GM12874 (cell line): ENCODE data around the gene MAGI2.

ENCODE experiments used
- TF ChIP-seq, protein P1 (sequence below): IDR thresholded peaks from 2 replicates; pipeline ENCODE4 v1.5.1; 2011; ENCODE audit warnings: low read depth, mild to moderate bottlenecking, control low read depth, low read length, moderate library complexity; ENCODE audit not compliant: insufficient read depth

MAGI2 gene

DNA sequence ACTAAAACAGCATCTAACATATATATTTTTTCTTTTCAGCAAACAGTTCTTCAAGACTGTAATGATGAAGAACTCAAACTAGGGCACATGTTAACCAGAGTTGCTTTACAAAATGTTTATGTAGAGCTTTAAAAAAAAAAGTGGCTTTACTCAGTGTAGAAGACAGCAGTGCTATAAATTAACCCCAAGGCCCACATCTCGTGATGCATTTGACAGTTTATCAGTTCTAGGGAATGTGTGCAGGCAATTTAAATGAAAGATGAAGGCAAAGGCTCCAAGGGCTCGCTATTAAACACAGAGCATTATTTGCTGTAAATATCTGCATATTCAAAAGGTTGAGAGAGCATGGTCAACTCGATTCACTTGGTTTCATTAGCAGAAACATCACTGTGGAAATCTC lies 558.1 kb downstream of the MAGI2 start:
- TF ChIP-seq, protein P1, sequence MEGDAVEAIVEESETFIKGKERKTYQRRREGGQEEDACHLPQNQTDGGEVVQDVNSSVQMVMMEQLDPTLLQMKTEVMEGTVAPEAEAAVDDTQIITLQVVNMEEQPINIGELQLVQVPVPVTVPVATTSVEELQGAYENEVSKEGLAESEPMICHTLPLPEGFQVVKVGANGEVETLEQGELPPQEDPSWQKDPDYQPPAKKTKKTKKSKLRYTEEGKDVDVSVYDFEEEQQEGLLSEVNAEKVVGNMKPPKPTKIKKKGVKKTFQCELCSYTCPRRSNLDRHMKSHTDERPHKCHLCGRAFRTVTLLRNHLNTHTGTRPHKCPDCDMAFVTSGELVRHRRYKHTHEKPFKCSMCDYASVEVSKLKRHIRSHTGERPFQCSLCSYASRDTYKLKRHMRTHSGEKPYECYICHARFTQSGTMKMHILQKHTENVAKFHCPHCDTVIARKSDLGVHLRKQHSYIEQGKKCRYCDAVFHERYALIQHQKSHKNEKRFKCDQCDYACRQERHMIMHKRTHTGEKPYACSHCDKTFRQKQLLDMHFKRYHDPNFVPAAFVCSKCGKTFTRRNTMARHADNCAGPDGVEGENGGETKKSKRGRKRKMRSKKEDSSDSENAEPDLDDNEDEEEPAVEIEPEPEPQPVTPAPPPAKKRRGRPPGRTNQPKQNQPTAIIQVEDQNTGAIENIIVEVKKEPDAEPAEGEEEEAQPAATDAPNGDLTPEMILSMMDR = no peak

DNA sequence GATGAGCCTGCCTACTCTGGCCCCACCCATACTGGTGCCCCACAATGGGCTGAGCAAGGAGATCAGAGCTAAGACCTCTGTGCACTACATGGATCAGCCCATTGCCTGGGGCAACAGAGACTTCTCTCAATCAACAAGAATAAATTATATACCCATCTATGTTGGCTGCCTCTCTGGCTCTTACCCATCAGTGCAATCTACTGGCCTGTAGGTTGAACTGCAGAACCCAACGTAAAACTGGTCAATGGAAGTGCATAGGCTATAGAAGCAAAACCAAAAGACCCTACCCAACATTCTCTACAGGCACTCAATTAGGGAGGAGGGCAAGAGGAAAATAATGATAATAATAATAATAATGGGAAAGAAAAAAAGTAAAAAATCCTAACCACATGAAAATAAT lies 574.3 kb downstream of the MAGI2 start:
- TF ChIP-seq, protein P1 = no peak

DNA sequence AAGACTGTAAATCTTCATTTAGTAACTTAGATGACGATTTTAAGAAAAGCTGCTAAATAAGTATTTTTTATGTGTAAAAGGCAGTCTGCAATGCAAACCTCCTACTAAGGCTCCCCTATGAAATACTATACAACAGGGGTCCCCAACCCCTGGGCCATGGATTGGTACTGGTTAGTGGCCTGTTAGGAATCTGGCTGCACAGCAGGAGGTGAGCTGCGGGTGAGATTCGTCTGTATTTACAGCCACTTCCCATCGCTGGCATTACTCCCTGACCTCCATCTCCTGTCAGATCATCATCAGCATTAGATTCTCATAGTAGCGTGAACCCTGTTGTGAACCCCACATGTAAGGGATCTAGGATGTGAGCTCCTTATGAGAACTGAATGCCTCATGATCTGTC lies 580.4 kb downstream of the MAGI2 start:
- TF ChIP-seq, protein P1 = no peak

DNA sequence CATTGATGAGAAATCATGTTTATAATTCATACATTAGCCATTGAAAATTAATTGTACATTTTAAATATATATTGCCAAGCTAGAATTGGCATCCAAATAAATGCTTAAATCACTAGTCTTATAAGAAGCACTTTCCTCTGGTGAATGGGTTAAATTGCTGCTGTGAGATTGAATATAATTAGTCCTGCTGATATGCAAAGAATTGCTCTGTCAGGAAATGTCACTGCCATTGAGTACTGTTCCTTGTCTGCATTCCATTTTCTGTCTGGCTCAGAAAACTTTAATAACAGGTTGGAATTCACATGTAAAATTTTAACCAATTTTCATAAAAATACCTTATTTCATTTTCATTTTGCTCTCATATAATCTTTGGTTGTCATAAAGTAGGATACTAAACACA lies 589.1 kb downstream of the MAGI2 start:
- TF ChIP-seq, protein P1 = no peak

DNA sequence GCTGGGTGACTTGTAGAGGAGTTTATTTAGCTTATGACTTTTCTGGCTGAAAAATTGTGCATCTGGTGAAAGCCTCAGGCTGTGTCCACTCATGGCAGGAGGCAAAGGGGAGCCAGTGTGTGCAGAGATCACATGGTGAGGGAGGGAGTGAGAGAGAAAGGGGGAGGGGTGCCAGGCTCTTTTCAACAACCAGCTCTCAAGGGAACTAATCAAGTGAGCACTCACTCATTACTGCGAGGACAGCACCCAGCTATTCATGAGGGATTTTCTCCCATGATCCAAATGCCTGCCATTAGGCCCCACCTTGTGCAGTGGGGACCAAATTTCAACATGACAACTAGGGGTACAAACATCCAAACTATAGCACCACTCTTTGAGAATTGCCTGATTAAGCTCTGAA lies 590.2 kb downstream of the MAGI2 start:
- TF ChIP-seq, protein P1 = no peak

DNA sequence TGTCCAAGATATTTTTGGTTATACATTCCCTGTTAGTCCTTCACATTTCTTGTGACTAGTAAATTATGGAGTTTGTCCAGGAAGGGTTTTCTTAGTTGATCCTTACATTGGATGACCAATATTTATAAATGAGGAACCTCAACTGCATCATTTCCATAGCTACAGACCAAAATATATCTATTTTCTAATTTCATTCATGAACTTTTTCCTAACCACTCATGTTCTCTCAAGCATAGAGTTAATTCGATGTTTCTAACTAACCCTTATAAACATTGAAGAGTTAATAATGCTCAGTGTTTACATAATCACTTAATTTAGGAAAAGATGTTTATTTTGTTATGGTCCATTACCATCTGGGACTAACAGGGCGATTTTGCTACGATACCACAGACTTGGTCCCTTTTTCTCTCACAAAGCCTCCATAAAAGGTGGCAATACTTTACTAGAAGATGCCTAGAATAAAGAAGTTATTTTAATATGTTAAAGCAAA lies 591.0 kb downstream of the MAGI2 start:
- TF ChIP-seq, protein P1 = no peak

DNA sequence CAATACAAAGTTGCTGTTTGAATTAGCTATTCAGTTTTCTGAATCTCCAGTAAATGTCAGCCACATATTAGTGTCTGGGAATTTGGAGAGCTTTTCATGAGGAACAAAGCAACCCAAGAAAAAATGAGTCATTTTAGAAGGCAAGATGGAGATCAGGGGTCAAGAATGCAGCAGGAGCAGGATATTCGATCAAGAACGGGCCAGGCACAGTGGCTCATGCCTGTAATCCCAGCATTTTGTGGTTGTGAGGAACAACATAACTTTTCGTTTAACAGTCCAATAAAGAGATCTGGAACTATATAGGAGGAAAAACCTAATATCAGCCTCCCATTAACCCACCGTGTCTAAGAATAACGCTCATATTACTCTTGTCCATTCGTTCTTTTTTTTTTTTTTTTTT lies 600.5 kb downstream of the MAGI2 start:
- TF ChIP-seq, protein P1 = no peak

DNA sequence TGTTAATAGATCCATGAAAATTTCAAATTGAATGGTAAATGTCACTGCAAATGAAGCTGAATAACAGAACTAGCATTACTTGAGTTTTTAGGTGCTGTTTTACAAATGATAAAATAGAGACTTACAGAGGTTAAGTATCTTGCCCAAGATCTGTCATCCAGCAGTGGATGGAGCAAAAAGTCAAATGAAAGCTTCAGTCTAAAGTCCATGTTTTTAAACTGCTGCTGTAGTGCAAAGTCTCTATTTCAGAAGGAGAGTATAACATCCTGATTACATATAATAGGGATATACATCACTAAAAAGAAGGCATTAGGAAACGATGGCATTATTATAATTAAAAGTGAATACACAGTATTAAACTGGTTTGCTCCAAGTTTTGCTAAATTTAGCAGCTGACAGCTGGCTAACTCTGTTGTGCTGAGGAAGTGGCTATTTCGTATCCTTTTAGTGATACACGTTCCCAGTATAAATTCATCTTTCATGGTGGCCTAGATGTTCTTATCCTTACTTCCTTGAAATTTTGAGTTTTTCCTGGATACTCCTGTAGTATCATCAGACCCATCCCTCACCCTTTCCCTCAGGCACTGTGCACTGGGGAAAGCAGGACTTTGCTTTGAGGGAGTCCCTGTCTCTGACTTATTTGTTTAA lies 603.2 kb downstream of the MAGI2 start:
- TF ChIP-seq, protein P1 = no peak
